RWPE1 (cell line): ENCODE data around the gene TBC1D9B.

Source experiments
- CTCF ChIA-PET: fragments of 350-600 bp; sonication (Branson Sonifier 250); formaldehyde crosslinking; extraction: SDS; loops from one replicate; lab custom pipeline; 2021; lab: Yijun Ruan, JAX
- POLR2A ChIA-PET: fragments of 400-600 bp; formaldehyde crosslinking; extraction: SDS; loops from one replicate; lab custom pipeline; 2020; ENCODE audit warnings: antibody characterized with exemption; ENCODE audit not compliant: low non-redundant PET; lab: Yijun Ruan, JAX
- DNase-seq: peaks from one replicate; pipeline ENCODE4 v3.0.0; 2012; ENCODE audit warnings: low spot score
- H3K27ac ChIP-seq: fragments of 450-650 bp; 2 replicates; pipeline ENCODE4 v1.5.1; 2017
- TF ChIP-seq, protein P1 (sequence below): fragments of 450-650 bp; conservative IDR thresholded peaks from 2 replicates; pipeline ENCODE4 v1.5.1; 2017; ENCODE audit warnings: low read depth, mild to moderate bottlenecking

Gene TBC1D9B

DNA sequence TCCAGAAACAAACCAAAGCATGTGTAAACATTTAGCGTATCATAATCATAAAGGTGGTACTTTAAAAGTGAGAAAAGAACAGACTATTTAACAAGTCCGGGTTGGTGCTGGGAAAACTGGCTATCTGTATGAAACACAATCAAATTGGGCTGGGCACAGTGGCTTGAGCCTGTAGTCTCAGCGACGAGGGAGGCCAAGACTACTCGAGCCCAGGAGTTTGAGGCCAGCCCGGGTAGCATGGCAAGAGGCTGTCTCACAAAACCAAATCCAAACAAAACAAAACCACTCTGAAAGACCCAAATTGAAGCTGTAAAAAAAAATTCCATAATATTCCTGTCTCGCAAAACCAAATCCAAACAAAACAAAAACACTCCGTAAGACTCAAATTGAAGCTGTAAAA lies 53.3 kb downstream of the TBC1D9B start:
- H3K27ac ChIP-seq: no peak overlapping the region
- no peak for DNase-seq
- ChIA-PET CTCF (interaction anchor here (0.7 kb wide), 1 partner anchor 237 kb away, joined by 3 read pairs; no protein-coding TSS in a partner anchor), POLR2A (no interaction called here)
- TF ChIP-seq, protein P1, sequence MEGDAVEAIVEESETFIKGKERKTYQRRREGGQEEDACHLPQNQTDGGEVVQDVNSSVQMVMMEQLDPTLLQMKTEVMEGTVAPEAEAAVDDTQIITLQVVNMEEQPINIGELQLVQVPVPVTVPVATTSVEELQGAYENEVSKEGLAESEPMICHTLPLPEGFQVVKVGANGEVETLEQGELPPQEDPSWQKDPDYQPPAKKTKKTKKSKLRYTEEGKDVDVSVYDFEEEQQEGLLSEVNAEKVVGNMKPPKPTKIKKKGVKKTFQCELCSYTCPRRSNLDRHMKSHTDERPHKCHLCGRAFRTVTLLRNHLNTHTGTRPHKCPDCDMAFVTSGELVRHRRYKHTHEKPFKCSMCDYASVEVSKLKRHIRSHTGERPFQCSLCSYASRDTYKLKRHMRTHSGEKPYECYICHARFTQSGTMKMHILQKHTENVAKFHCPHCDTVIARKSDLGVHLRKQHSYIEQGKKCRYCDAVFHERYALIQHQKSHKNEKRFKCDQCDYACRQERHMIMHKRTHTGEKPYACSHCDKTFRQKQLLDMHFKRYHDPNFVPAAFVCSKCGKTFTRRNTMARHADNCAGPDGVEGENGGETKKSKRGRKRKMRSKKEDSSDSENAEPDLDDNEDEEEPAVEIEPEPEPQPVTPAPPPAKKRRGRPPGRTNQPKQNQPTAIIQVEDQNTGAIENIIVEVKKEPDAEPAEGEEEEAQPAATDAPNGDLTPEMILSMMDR: no peak

DNA sequence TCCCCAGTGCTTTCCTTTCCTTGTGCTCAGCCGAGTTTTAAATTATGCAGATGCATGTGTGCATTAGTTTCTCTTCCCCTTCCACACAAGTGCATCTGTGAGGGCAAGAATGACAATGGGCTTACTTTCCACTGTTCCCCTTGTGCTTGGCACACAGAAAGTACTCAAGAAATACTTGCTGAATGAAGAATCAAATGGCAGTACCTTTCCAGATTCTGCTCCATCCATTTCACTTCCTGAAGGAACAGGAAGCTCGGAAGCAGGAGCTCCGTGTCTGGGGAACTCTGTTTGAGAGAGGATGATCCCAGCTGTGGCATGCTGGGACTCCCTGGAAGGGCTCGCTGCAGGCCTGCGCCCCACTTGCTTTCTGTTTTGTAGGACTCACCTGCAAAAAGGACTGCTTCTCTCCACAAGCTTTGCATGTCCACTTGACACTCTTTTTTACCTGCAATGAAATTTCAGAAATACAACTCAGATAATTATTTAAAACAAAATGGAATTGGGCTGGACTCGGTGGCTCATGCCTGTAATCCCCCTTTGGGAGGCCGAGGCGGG lies 54.6 kb downstream of the TBC1D9B start:
- TF ChIP-seq, protein P1: no peak
- ChIA-PET POLR2A (no interaction called here), CTCF (no interaction called here)
- H3K27ac ChIP-seq: peak overlapping the region; percentile 21; the same call in 1 of the 2 replicates
- DNase-seq: no peak

DNA sequence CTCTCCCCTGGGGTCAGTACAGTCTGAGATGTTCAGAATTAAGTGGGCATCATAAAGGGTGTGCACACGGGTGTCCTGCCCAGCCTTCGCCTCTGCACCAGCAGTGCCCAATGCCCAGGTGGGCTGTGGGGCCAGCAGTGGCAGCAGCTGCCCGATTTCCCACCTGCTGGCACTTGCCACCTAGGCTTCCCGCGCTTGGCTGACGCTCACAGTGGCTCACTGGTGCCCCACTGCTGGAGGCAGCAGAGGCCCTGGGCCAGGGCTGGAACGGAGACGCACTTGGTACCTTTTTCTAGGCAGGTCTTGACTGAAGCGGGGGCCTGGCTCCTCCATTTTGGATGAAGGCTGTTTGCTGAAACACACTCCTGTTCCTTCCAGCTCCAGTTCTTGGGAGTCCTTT lies 66.1 kb downstream of the TBC1D9B start:
- ChIA-PET CTCF (no interaction called here), POLR2A (no interaction called here)
- no peak for DNase-seq
- H3K27ac ChIP-seq: peak overlapping the region; percentile 78
- TF ChIP-seq, protein P1: no peak

DNA sequence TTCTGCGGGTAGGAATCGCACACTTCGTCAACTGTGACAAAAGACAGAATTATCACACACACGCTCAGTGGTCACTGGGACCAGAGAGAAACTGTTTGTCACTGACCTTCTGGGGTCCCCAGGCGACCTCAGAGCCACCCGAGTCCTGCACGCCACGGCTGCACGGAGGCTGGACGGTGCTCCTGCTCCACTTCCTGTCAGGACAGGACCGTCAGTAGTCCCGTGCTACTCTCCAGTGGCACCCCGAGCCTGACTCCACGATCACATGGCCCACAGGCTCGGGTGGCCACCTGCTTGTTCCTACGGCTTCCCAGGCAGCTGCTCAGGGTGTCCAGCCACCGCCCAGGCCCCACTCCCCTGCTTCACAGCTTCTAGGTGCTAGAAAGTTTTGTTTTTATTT lies 66.9 kb downstream of the TBC1D9B start:
- CTCF ChIA-PET: no interaction called here
- H3K27ac ChIP-seq: peak overlapping the region; percentile 78
- TF ChIP-seq, protein P1: no peak
- DNase-seq: no peak
- POLR2A ChIA-PET: no interaction called here

DNA sequence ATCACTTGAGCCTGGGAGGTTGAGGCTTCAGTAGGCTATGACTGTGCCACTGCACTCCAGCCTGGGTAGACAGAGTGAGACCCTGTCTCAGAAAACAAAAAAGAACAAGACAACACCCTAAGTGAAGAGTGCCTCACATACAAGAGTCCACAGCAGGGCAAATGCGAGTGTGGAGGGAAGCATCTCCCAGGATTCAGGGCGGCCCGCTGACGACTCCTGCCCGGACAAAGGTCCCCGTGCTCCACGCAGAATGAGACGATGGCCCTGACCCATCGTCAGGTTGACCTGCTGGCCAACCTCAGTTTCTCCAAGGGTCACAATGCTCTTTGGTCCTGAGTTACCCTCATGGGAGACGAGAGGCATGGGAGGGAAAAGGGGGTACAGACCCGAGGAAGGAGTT lies 67.4 kb downstream of the TBC1D9B start:
- DNase-seq: no peak
- ChIA-PET CTCF (interaction anchor here (0.7 kb wide), 2 partner anchors 11 to 76 kb away, joined by 3 to 4 read pairs; no protein-coding TSS in a partner anchor), POLR2A (no interaction called here)
- TF ChIP-seq, protein P1: no peak
- peak overlapping the region; percentile 78 for H3K27ac ChIP-seq

DNA sequence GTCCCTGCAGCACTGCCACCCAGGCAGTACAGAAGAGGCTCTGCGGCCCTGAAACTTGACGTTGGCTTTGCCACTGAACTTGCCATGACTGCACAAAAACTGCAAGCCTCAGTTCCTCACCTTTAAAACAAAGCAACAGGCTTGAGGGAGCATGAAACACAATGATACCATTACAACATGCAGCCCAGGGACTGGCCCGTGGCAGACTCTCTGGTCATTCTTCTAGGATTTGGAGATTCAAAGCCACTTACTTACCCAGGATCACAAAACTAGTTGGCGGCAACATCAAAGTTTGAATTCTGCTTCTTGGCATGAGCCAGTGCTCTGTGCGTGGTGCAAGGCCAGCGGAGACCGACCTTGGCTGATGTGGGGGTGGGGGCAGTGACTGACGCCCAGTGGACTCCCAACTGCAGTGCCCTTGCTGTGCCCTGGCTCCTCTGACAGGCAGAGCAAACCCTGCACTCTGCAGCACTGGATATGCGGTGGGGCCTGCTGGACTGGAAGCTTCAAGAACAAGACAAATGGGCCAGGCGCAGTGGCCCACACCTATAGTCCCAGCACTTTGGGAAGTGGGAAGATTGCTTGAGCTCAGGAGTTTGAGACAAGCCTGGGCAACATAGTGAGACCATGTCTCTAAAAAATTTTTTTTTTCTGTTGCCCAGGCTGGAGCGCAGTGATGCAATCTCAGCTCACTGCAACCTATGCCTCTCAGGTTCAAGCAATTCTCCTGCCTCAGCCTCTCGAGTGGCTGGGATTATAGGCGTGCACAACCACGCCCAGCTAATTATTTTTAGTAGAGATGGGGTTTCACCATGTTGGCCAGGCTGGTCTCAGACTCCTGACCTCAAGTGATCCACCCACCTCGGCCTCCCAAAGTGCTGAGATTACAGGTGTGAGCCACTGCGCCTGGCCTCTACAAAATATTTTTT lies 68.1 kb downstream of the TBC1D9B start:
- TF ChIP-seq, protein P1: no peak
- POLR2A ChIA-PET: no interaction called here
- DNase-seq: no peak
- CTCF ChIA-PET: interaction anchor here (0.7 kb wide), 2 partner anchors 12 to 75 kb away, joined by 3 to 4 read pairs; no protein-coding TSS in a partner anchor
- H3K27ac ChIP-seq: peak overlapping the region; percentile 78
